Stomach smooth muscle (tissue), 2 donors: ENCODE results near the gene IMP3.
"Not testable (repeated sequence)": the region's sequence is repeated elsewhere in the genome, so short reads cannot be mapped to it uniquely, and the experiment has no call there.

Experiments used
- H3K27ac ChIP-seq: one replicate; pipeline ENCODE4 v1.7.0; 2013; ENCODE audit warnings: mild to moderate bottlenecking, low read length, inconsistent platforms
- H3K27me3 ChIP-seq, 2 donors: one replicate each; pipeline ENCODE4 v1.7.0; 2013; ENCODE audit warnings: low read length in 2 of 2; ENCODE audit not compliant: insufficient read depth in 2 of 2, control insufficient read depth in 1 of 2
- H3K36me3 ChIP-seq, 2 donors: one replicate each; pipeline ENCODE4 v1.7.0; 2013; ENCODE audit warnings: low read length in 2 of 2; ENCODE audit not compliant: control insufficient read depth in 2 of 2, insufficient read depth in 2 of 2
- H3K4me1 ChIP-seq: one replicate; pipeline ENCODE4 v1.7.0; 2013; ENCODE audit warnings: low read length; ENCODE audit not compliant: control insufficient read depth, insufficient read depth
- H3K4me3 ChIP-seq, 2 donors: one replicate each; pipeline ENCODE4 v1.7.0; 2013; ENCODE audit warnings: low read length in 2 of 2
- H3K9ac ChIP-seq, 2 donors: one replicate each; pipeline ENCODE4 v1.7.0; 2013; ENCODE audit warnings: low read length in 2 of 2, mild to moderate bottlenecking in 1 of 2
- H3K9me3 ChIP-seq, 2 donors: one replicate each; pipeline ENCODE4 v1.7.0; 2013; ENCODE audit warnings: low read length in 2 of 2; ENCODE audit not compliant: control insufficient read depth in 2 of 2
- donor health status: healthy.
- donor health status: Pancreatic carcinoma.

IMP3 gene

GRCh38 chr15:75639191-75639708, 774 bp downstream of the IMP3 start:
- H3K27me3 ChIP-seq: no peaks in the 10 kb centered on the region
- H3K4me1 ChIP-seq: peaks cover 34% of the 10 kb centered on the region
- H3K9me3 ChIP-seq: no peaks in the 10 kb centered on the region
- no peaks in the 10 kb centered on the region for H3K36me3 ChIP-seq
- H3K4me3 ChIP-seq: peak overlapping the region; percentile 99
- peak overlapping the region; percentile 82 to 85 for H3K9ac ChIP-seq
- peak overlapping the region; percentile 86 for H3K27ac ChIP-seq

- H3K9ac ChIP-seq: peak overlapping the region; percentile 41 to 42
- no peaks in the 10 kb centered on the region for H3K27me3 ChIP-seq
- peaks cover 34% of the 10 kb centered on the region for H3K4me1 ChIP-seq
- peak overlapping the region; percentile 86 for H3K27ac ChIP-seq
- H3K4me3 ChIP-seq: peak overlapping the region in 1 of 2 donors; percentile 1
- H3K36me3 ChIP-seq: no peaks in the 10 kb centered on the region
- no peaks in the 10 kb centered on the region for H3K9me3 ChIP-seq
Observed at GRCh38 chr15:75637245-75638009, 2.6 kb downstream of the IMP3 start.

GRCh38 chr15:75636026-75636425, 4.0 kb downstream of the IMP3 start:
- H3K36me3 ChIP-seq: no peaks in the 10 kb centered on the region
- H3K4me1 ChIP-seq: peaks cover 34% of the 10 kb centered on the region
- no peak overlapping the region for H3K4me3 ChIP-seq
- no peaks in the 10 kb centered on the region for H3K27me3 ChIP-seq
- no peak overlapping the region for H3K9ac ChIP-seq
- H3K9me3 ChIP-seq: no peaks in the 10 kb centered on the region
- H3K27ac ChIP-seq: no peak overlapping the region

GRCh38 chr15:75633922-75634321, 6.1 kb downstream of the IMP3 start:
- H3K4me1 ChIP-seq: peaks cover 20% of the 10 kb centered on the region
- H3K9me3 ChIP-seq, H3K9ac ChIP-seq, H3K4me3 ChIP-seq, H3K36me3 ChIP-seq, H3K27me3 ChIP-seq, H3K27ac ChIP-seq: not testable (repeated sequence)

- Histone ChIP-seq H3K27ac (no peak overlapping the region), H3K9ac (no peak overlapping the region), H3K9me3 (no peaks in the 10 kb centered on the region), H3K36me3 (no peaks in the 10 kb centered on the region), H3K27me3 (no peaks in the 10 kb centered on the region), H3K4me1 (peaks cover under 1% of the 10 kb centered on the region), H3K4me3 (no peak overlapping the region)
Observed at GRCh38 chr15:75631935-75632334, 8.1 kb downstream of the IMP3 start.

GRCh38 chr15:75625542-75626347, 14.3 kb downstream of the IMP3 start, which contains the start of gene SNUPN:
TSS of gene SNUPN (minus strand) at chr15:75625725. CDS start at chr15:75621051, 4,674 bp downstream.
- peak within 1 kb of the TSS; percentile 90 to 91 for H3K9ac ChIP-seq
- H3K4me1 ChIP-seq: peaks cover 6% of the 10 kb centered on the region

GRCh38 chr15:75622505-75622904, 17.5 kb downstream of the IMP3 start:
- Histone ChIP-seq H3K9ac (no peak overlapping the region), H3K4me3 (no peak overlapping the region)

More at GRCh38 chr15:75625542-75626347, 14.3 kb downstream of the IMP3 start, which contains the start of gene SNUPN:
- Histone ChIP-seq H3K9me3 (no peaks in the 10 kb centered on the region), H3K27me3 (no peaks in the 10 kb centered on the region), H3K27ac (peak within 1 kb of the TSS; percentile 95), H3K36me3 (no peaks in the 10 kb centered on the region), H3K4me3 (peak within 1 kb of the TSS; percentile 95 to 96)

GRCh38 chr15:75620841-75621391, 19.1 kb downstream of the IMP3 start:
- Histone ChIP-seq H3K27ac (peak overlapping the region; percentile 37), H3K36me3 (peaks cover 17 to 18% of the 10 kb centered on the region in 2 donors), H3K4me3 (peak overlapping the region in 1 of 2 donors; percentile 40), H3K9me3 (no peaks in the 10 kb centered on the region), H3K4me1 (peaks cover 3% of the 10 kb centered on the region), H3K9ac (peak overlapping the region; percentile 4 to 51), H3K27me3 (no peaks in the 10 kb centered on the region)

More at GRCh38 chr15:75622505-75622904, 17.5 kb downstream of the IMP3 start:
- Histone ChIP-seq H3K4me1 (peaks cover 8% of the 10 kb centered on the region), H3K27ac (no peak overlapping the region), H3K36me3 (peaks cover 5 to 10% of the 10 kb centered on the region in 2 donors), H3K9me3 (no peaks in the 10 kb centered on the region), H3K27me3 (no peaks in the 10 kb centered on the region)

- peak overlapping the region; percentile 4 to 51 for H3K9ac ChIP-seq
- H3K4me1 ChIP-seq: peaks cover 2% of the 10 kb centered on the region
- H3K27me3 ChIP-seq: no peaks in the 10 kb centered on the region
- H3K4me3 ChIP-seq: peak overlapping the region in 1 of 2 donors; percentile 40
- H3K36me3 ChIP-seq: peaks cover 20 to 21% of the 10 kb centered on the region in 2 donors
- peak overlapping the region; percentile 37 for H3K27ac ChIP-seq
- no peaks in the 10 kb centered on the region for H3K9me3 ChIP-seq
Observed at GRCh38 chr15:75620058-75620820, 19.8 kb downstream of the IMP3 start.

GRCh38 chr15:75616766-75617165, 23.3 kb downstream of the IMP3 start:
- H3K36me3 ChIP-seq: peaks cover 30 to 33% of the 10 kb centered on the region in 2 donors
- no peak overlapping the region for H3K27ac ChIP-seq
- H3K9me3 ChIP-seq: no peaks in the 10 kb centered on the region
- no peaks in the 10 kb centered on the region for H3K27me3 ChIP-seq
- H3K4me1 ChIP-seq: peaks cover 2% of the 10 kb centered on the region
- no peak overlapping the region for H3K4me3 ChIP-seq
- H3K9ac ChIP-seq: peak overlapping the region in 1 of 2 donors; percentile 13
